Activated CD8-positive, alpha-beta T cell treated with anti-CD3 and anti-CD28 coated beads for 36 hours (primary cell): Measurements from ENCODE around the gene GUCA1C. TPM values are rescaled to one million over a fixed set of nuclear protein-coding genes. Genes with fewer than 3 reads are reported as not detected.
A peak's percentile ranks its signal among the peaks of the same experiment; 100 is the strongest.

Experiments used
- ATAC-seq: fragments of 200-7000 bp; cut with Tn5 transposase; one replicate; pipeline ENCODE4 v1.10.0; 2021; ENCODE audit warnings: mild to moderate bottlenecking, moderate library complexity
- CTCF ChIA-PET: fragments of 350-600 bp; sonication (Branson Sonifier 250); formaldehyde crosslinking; loops from one replicate; lab custom pipeline; 2021; ENCODE audit warnings: antibody characterized with exemption; lab: Charles Lee
- POLR2A ChIA-PET: fragments of 350-600 bp; sonication (Branson Sonifier 250); formaldehyde crosslinking; loops from one replicate; lab custom pipeline; 2021; ENCODE audit warnings: antibody characterized with exemption; lab: Charles Lee
- DNase-seq: peaks from one replicate; pipeline ENCODE4 v3.0.0-alpha.2; 2020
- H3K27ac Mint-ChIP-seq: one replicate; pipeline ENCODE4 v1.8.0; 2021; ENCODE audit warnings: mild to moderate bottlenecking, mixed read lengths
- H3K27me3 Mint-ChIP-seq: one replicate; pipeline ENCODE4 v1.8.0; 2021; ENCODE audit warnings: mixed read lengths
- H3K36me3 Mint-ChIP-seq: one replicate; pipeline ENCODE4 v1.8.0; 2021; ENCODE audit warnings: low read depth, mixed read lengths
- H3K4me1 Mint-ChIP-seq: one replicate; pipeline ENCODE4 v1.8.0; 2021; ENCODE audit warnings: low read depth, mixed read lengths
- H3K4me3 Mint-ChIP-seq: one replicate; pipeline ENCODE4 v1.8.0; 2021; ENCODE audit warnings: mild to moderate bottlenecking, moderate library complexity, mixed read lengths
- H3K9me3 Mint-ChIP-seq: one replicate; pipeline ENCODE4 v1.8.0; 2021; ENCODE audit warnings: mixed read lengths
- CTCF ChIP-seq: fragments of 200-600 bp; IDR thresholded peaks from one replicate; pipeline ENCODE4 v1.8.0; 2022; ENCODE audit warnings: antibody characterized with exemption, mild to moderate bottlenecking
- intact Hi-C: fragments of 100-400 bp; cut with micrococcal nuclease; formaldehyde crosslinking; loops from one replicate; pipeline ENCODE4 v1.10.0; 2022
- total RNA-seq, 2 experiments: library from RNA; stranded (reverse); gene quantifications; one replicate each; pipeline ENCODE4 v1.2.3, GENCODE V29; 2021

The GUCA1C gene
- total RNA-seq, 2 experiments from 2014 or later: not detected

- H3K4me1 Mint-ChIP-seq: peaks cover 7% of the 10 kb centered on the region
- no peak for TF ChIP-seq CTCF
- no peak for ATAC-seq
- H3K9me3 Mint-ChIP-seq: no peaks in the 10 kb centered on the region
- ChIA-PET CTCF (interaction anchor here (1.1 to 1.7 kb wide), 4 partner anchors 97 to 256 kb away, joined by 3 to 7 read pairs (median 5); no protein-coding TSS in a partner anchor), POLR2A (no interaction called here)
- DNase-seq: no peak
- H3K27me3 Mint-ChIP-seq: peaks cover 4% of the 10 kb centered on the region
- H3K36me3 Mint-ChIP-seq: no peaks in the 10 kb centered on the region
- no peak overlapping the region for H3K4me3 Mint-ChIP-seq
- H3K27ac Mint-ChIP-seq: no peak overlapping the region
- intact Hi-C loops: loop anchor here (10.0 kb wide), 1 partner anchor 424 kb away; no protein-coding TSS in a partner anchor
Observed at GRCh38 chr3:108918866-108919265, 34.8 kb downstream of the GUCA1C start.

GRCh38 chr3:108914774-108915641, 38.7 kb downstream of the GUCA1C start:
- POLR2A ChIA-PET: interaction anchor here (0.8 to 1.1 kb wide), 3 partner anchors 21 to 137 kb away, joined by 3 to 4 read pairs (median 4); no protein-coding TSS in a partner anchor
- TF ChIP-seq CTCF: peak; percentile 99
- DNase-seq (peak; percentile 74), ATAC-seq (peak; percentile 95)
- CTCF ChIA-PET: interaction anchor here (0.6 to 6.5 kb wide), 75 partner anchors 8 to 429 kb away, joined by 3 to 113 read pairs (median 5); partner anchors contain the start of genes CIP2A, DZIP3 and TRAT1
- no peak overlapping the region for H3K4me3 Mint-ChIP-seq
- intact Hi-C loops: loop anchor here (1.0 to 10.0 kb wide), 3 partner anchors 96 to 420 kb away; no protein-coding TSS in a partner anchor
- H3K27ac Mint-ChIP-seq: peak overlapping the region; percentile 23
- H3K4me1 Mint-ChIP-seq: peaks cover 10% of the 10 kb centered on the region
- no peaks in the 10 kb centered on the region for H3K9me3 Mint-ChIP-seq
- H3K36me3 Mint-ChIP-seq: no peaks in the 10 kb centered on the region
- H3K27me3 Mint-ChIP-seq: peaks cover 4% of the 10 kb centered on the region

- ATAC-seq: no peak
- Mint-ChIP-seq H3K36me3 (no peaks in the 10 kb centered on the region), H3K27ac (no peak overlapping the region), H3K27me3 (no peaks in the 10 kb centered on the region), H3K9me3 (no peaks in the 10 kb centered on the region), H3K4me1 (peaks cover 10% of the 10 kb centered on the region), H3K4me3 (no peak overlapping the region)
- ChIA-PET CTCF (interaction anchor here (0.6 to 1.4 kb wide), 2 partner anchors 92 to 247 kb away, joined by 3 read pairs; no protein-coding TSS in a partner anchor), POLR2A (no interaction called here)
- no peak for TF ChIP-seq CTCF
- intact Hi-C loops: loop anchor here (10.0 kb wide), 1 partner anchor 415 kb away; no protein-coding TSS in a partner anchor
- DNase-seq: no peak
Observed at GRCh38 chr3:108909799-108910198, 43.9 kb downstream of the GUCA1C start.

GRCh38 chr3:108907194-108907593, 46.5 kb downstream of the GUCA1C start:
- CTCF ChIA-PET: interaction anchor here (1.1 to 3.4 kb wide), 4 partner anchors 9 to 245 kb away, joined by 3 to 24 read pairs (median 9); no protein-coding TSS in a partner anchor
- no peak for DNase-seq
- Mint-ChIP-seq H3K9me3 (no peaks in the 10 kb centered on the region), H3K27me3 (no peaks in the 10 kb centered on the region), H3K27ac (no peak overlapping the region), H3K36me3 (no peaks in the 10 kb centered on the region), H3K4me3 (no peak overlapping the region), H3K4me1 (peaks cover 11% of the 10 kb centered on the region)
- POLR2A ChIA-PET: no interaction called here
- ATAC-seq: no peak
- no peak for TF ChIP-seq CTCF
- intact Hi-C loops: no loop called here
